ENCODE data around the gene RHOBTB3.

The RHOBTB3 gene

DNA sequence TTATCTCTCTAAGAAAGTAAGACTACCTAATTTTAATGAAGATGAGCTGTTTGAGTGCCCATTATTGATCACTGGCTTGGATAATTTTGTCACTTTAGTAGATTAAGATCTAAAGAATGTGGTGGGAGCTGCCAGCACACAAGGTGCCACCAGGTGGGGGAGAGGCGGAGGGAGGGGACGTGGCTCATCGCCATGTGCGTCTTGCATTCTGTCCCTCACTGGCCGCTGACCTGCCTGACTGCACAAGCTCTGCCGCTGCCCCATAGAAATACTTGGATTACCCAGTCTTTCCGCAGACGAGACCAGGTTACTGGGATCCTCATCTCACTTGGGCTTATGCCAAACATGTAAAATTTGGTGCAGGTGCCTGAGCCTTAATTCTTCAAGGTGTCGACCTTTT is 37.6 kb downstream of the RHOBTB3 start:
- no peak for DNase-seq
- Histone ChIP-seq H3K4me3 (ENCODE audit: control insufficient read depth in 1 of 7, extremely low read depth in 1 of 7, insufficient read depth in 4 of 7, low read depth in 2 of 7, low read length in 6 of 7) (no peak overlapping the region), H3K27me3 (replicated peaks in 2 of 5; ENCODE audit: control insufficient read depth in 4 of 5, insufficient read depth in 5 of 5, low read length in 4 of 5) (no peaks in the 10 kb centered on the region), H3K9me3 (ENCODE audit: control extremely low read depth in 1 of 5, control insufficient read depth in 4 of 5, insufficient read depth in 2 of 5, low read depth in 1 of 5, low read length in 4 of 5) (no peaks in the 10 kb centered on the region), H3K4me1 (ENCODE audit: control extremely low read depth in 1 of 4, control insufficient read depth in 4 of 4, insufficient read depth in 4 of 4, low read length in 3 of 4) (peaks cover 3 to 14% (median 11%) of the 10 kb centered on the region in 4 experiments), H3K36me3 (ENCODE audit: control insufficient read depth in 4 of 4, insufficient read depth in 4 of 4, low read length in 3 of 4) (peaks cover 0 to 21% (median 5%) of the 10 kb centered on the region in 4 experiments), H3K27ac (ENCODE audit: insufficient read depth in 1 of 2, low read depth in 1 of 2, low read length in 2 of 2, poor library complexity in 1 of 2, severe bottlenecking in 2 of 2) (no peak overlapping the region)
- ChIA-PET POLR2A (no interaction called here), CTCF (interaction anchor here (0.9 to 1.9 kb wide), 8 partner anchors 10 to 81 kb away, joined by 3 to 11 read pairs (median 4); no protein-coding TSS in a partner anchor)
- 98% methylated on average over 7 of the region's 9 CpGs for WGBS (ENCODE audit: insufficient coverage)

DNA sequence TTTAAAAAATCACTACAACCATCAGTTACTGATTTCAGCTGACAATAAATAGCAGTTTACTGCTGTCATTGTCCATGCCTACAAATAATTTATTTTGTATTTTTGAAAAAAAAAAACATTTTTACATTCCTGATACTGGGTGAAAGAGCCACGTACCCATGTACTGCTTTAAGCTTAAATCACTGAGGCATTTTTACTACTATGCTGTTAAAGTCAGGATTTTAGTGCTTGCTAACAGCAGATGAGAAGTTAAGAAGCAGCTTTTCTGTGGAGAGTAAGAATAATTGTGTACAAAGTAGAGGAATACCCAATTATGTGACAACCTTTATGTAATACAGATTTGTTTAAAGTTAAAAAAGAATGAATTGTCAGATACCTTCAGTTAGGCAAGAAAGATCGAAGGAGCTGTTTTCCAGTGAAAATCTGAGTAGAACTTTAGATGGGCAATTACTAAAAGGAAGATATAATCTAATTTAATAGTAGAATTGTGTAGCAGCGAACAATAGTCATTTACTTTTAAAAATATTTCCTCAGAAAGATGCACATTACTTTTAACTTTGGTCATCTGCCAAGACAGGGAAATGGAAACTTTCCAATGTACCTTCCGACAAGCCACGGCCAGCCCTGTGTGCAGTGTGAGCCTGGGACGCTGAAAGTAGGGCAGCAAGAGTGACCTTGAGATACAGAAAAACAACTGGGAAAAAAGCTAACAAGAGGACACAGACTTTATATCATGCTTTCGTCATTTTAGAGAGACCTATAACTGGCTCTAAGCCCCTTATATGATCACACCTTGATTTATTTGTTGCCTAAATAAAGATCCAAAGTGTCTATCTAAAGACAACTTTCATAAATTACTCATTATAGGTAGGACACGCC is 39.9 kb downstream of the RHOBTB3 start:
- Histone ChIP-seq H3K4me1 (ENCODE audit: control extremely low read depth in 1 of 4, control insufficient read depth in 4 of 4, insufficient read depth in 4 of 4, low read length in 3 of 4) (peaks cover 7 to 21% (median 14%) of the 10 kb centered on the region in 4 experiments), H3K4me3 (ENCODE audit: control insufficient read depth in 1 of 7, extremely low read depth in 1 of 7, insufficient read depth in 4 of 7, low read depth in 2 of 7, low read length in 6 of 7) (no peak overlapping the region), H3K27ac (ENCODE audit: insufficient read depth in 1 of 2, low read depth in 1 of 2, low read length in 2 of 2, poor library complexity in 1 of 2, severe bottlenecking in 2 of 2) (no peak overlapping the region), H3K9me3 (ENCODE audit: control extremely low read depth in 1 of 5, control insufficient read depth in 4 of 5, insufficient read depth in 2 of 5, low read depth in 1 of 5, low read length in 4 of 5) (no peaks in the 10 kb centered on the region), H3K36me3 (ENCODE audit: control insufficient read depth in 4 of 4, insufficient read depth in 4 of 4, low read length in 3 of 4) (peaks cover 0 to 21% (median 3%) of the 10 kb centered on the region in 4 experiments), H3K27me3 (replicated peaks in 2 of 5; ENCODE audit: control insufficient read depth in 4 of 5, insufficient read depth in 5 of 5, low read length in 4 of 5) (no peaks in the 10 kb centered on the region)
- CTCF ChIA-PET = interaction anchor here (1.0 to 2.5 kb wide), 13 partner anchors 8 to 126 kb away, joined by 3 to 11 read pairs (median 5); no protein-coding TSS in a partner anchor
- no peak for DNase-seq
- POLR2A ChIA-PET = interaction anchor here (0.6 kb wide), 1 partner anchor 10 kb away, joined by 3 read pairs; no protein-coding TSS in a partner anchor
- 96% methylated on average over 5 of the region's 8 CpGs for WGBS (ENCODE audit: insufficient coverage)

DNA sequence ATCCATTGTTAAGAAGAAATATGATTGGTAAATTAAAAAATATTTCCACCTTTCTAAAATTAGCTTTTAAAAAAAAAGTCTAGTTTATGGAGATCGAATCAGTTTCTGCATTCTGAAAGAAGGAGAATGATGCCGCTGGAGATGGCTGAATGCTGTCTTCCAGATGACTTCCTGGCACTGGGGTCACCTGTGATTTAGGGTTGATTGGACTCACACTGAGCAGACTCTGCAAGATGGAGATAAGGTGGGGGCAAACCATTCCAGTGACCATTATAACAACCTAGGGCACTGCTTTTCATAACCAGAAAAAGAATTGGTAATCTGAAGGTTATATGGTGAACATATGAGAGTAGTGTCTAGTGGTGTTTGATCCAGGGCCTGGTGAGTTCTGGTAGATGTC is 40.8 kb downstream of the RHOBTB3 start:
- Histone ChIP-seq H3K27ac (ENCODE audit: insufficient read depth in 1 of 2, low read depth in 1 of 2, low read length in 2 of 2, poor library complexity in 1 of 2, severe bottlenecking in 2 of 2) (no peak overlapping the region), H3K27me3 (replicated peaks in 2 of 5; ENCODE audit: control insufficient read depth in 4 of 5, insufficient read depth in 5 of 5, low read length in 4 of 5) (no peaks in the 10 kb centered on the region), H3K4me1 (ENCODE audit: control extremely low read depth in 1 of 4, control insufficient read depth in 4 of 4, insufficient read depth in 4 of 4, low read length in 3 of 4) (peaks cover 7 to 21% (median 14%) of the 10 kb centered on the region in 4 experiments), H3K36me3 (ENCODE audit: control insufficient read depth in 4 of 4, insufficient read depth in 4 of 4, low read length in 3 of 4) (peaks cover 0 to 21% (median 3%) of the 10 kb centered on the region in 4 experiments), H3K4me3 (ENCODE audit: control insufficient read depth in 1 of 7, extremely low read depth in 1 of 7, insufficient read depth in 4 of 7, low read depth in 2 of 7, low read length in 6 of 7) (no peak overlapping the region), H3K9me3 (ENCODE audit: control extremely low read depth in 1 of 5, control insufficient read depth in 4 of 5, insufficient read depth in 2 of 5, low read depth in 1 of 5, low read length in 4 of 5) (no peaks in the 10 kb centered on the region)
- WGBS (ENCODE audit: insufficient coverage) = no CpG with 5 or more reads among the region's 2 CpGs
- POLR2A ChIA-PET = interaction anchor here (0.6 kb wide), 1 partner anchor 9 kb away, joined by 3 read pairs; no protein-coding TSS in a partner anchor
- no peak for DNase-seq
- CTCF ChIA-PET = interaction anchor here (1.0 to 2.5 kb wide), 7 partner anchors 9 to 108 kb away, joined by 3 to 11 read pairs (median 6); no protein-coding TSS in a partner anchor

DNA sequence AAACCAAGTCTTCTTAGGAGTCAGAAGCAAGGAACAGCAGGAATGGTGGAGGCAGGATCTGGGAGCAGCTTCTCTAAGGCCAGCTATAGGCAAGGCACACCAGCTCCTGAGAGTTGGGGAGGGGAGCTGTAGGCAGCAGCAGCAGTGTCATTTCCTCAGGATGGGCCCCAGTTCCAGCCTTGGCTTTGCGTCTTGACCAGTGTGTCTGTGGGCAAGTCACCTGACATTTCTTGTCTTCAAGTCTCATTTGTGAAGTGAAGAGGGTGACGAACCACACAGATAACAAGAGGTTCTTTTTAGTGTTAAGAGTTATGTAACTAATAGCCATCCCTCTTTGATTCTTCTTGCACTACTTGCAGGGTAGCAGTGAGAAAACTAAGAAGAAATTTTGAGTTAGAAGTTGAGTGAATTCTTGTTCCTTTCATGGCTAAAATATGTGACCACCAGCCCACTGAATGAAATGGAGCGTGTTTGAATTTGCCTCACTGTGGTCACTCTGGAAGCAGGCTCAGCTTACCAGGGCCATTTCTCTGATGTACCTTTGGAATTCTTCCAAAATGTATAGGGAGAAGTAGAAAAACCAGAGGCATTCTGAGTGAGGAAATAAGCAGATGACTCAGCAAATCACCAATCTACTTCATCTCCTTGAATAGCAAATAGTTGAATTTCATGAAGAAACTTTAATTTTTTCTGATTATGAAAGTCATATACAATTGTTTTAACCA is 42.4 kb downstream of the RHOBTB3 start:
- 11% methylated on average over 1 of the region's 3 CpGs for WGBS (ENCODE audit: insufficient coverage)
- H3K27ac ChIP-seq (ENCODE audit: insufficient read depth in 1 of 2, low read depth in 1 of 2, low read length in 2 of 2, poor library complexity in 1 of 2, severe bottlenecking in 2 of 2) = peak overlapping the region; percentile 7 to 50
- no peaks in the 10 kb centered on the region for H3K27me3 ChIP-seq (replicated peaks in 2 of 5; ENCODE audit: control insufficient read depth in 4 of 5, insufficient read depth in 5 of 5, low read length in 4 of 5)
- DNase-seq = peak; percentile 48 to 79 (median 72)
- peak overlapping the region in 3 of 7 experiments; percentile 3 to 42 (median 5) for H3K4me3 ChIP-seq (ENCODE audit: control insufficient read depth in 1 of 7, extremely low read depth in 1 of 7, insufficient read depth in 4 of 7, low read depth in 2 of 7, low read length in 6 of 7)
- H3K9me3 ChIP-seq (ENCODE audit: control extremely low read depth in 1 of 5, control insufficient read depth in 4 of 5, insufficient read depth in 2 of 5, low read depth in 1 of 5, low read length in 4 of 5) = no peaks in the 10 kb centered on the region
- peaks cover 0 to 17% (median 3%) of the 10 kb centered on the region in 4 experiments for H3K36me3 ChIP-seq (ENCODE audit: control insufficient read depth in 4 of 4, insufficient read depth in 4 of 4, low read length in 3 of 4)
- peaks cover 7 to 21% (median 14%) of the 10 kb centered on the region in 4 experiments for H3K4me1 ChIP-seq (ENCODE audit: control extremely low read depth in 1 of 4, control insufficient read depth in 4 of 4, insufficient read depth in 4 of 4, low read length in 3 of 4)
- CTCF ChIA-PET = interaction anchor here (0.5 to 1.0 kb wide), 4 partner anchors 12 to 109 kb away, joined by 3 read pairs; no protein-coding TSS in a partner anchor
- POLR2A ChIA-PET = interaction anchor here (0.6 kb wide), 1 partner anchor 84 kb away, joined by 4 read pairs; no protein-coding TSS in a partner anchor

DNA sequence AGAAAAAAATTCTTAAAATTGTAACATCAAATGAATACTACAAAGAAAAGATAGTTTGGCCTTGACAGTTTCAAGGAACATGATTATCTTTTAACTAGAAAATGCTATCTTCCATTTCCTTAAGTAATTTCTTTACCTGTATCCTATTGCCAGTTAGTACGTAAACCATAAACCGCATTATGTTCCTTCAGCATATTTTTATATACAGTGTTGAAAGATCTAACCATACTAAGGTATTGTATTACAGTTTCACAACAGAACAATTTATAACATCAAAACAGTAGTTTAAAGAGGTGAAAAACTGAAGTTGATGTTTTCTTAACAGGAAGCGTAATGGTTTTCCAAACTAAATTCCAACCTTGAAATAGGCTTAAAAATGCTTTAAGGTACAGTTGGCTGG is 46.3 kb downstream of the RHOBTB3 start:
- no peak overlapping the region for H3K27ac ChIP-seq (ENCODE audit: insufficient read depth in 1 of 2, low read depth in 1 of 2, low read length in 2 of 2, poor library complexity in 1 of 2, severe bottlenecking in 2 of 2)
- H3K27me3 ChIP-seq (replicated peaks in 2 of 5; ENCODE audit: control insufficient read depth in 4 of 5, insufficient read depth in 5 of 5, low read length in 4 of 5) = no peaks in the 10 kb centered on the region
- 100% methylated on average over 1 of the region's 3 CpGs for WGBS (ENCODE audit: insufficient coverage)
- peaks cover 0 to 4% (median 1%) of the 10 kb centered on the region in 4 experiments for H3K36me3 ChIP-seq (ENCODE audit: control insufficient read depth in 4 of 4, insufficient read depth in 4 of 4, low read length in 3 of 4)
- H3K4me3 ChIP-seq (ENCODE audit: control insufficient read depth in 1 of 7, extremely low read depth in 1 of 7, insufficient read depth in 4 of 7, low read depth in 2 of 7, low read length in 6 of 7) = no peak overlapping the region
- H3K9me3 ChIP-seq (ENCODE audit: control extremely low read depth in 1 of 5, control insufficient read depth in 4 of 5, insufficient read depth in 2 of 5, low read depth in 1 of 5, low read length in 4 of 5) = no peaks in the 10 kb centered on the region
- POLR2A ChIA-PET = no interaction called here
- H3K4me1 ChIP-seq (ENCODE audit: control extremely low read depth in 1 of 4, control insufficient read depth in 4 of 4, insufficient read depth in 4 of 4, low read length in 3 of 4) = peaks cover 16 to 48% (median 39%) of the 10 kb centered on the region in 4 experiments
- DNase-seq = no peak
- CTCF ChIA-PET = interaction anchor here (0.7 to 0.8 kb wide), 2 partner anchors 105 to 132 kb away, joined by 3 read pairs; no protein-coding TSS in a partner anchor

DNA sequence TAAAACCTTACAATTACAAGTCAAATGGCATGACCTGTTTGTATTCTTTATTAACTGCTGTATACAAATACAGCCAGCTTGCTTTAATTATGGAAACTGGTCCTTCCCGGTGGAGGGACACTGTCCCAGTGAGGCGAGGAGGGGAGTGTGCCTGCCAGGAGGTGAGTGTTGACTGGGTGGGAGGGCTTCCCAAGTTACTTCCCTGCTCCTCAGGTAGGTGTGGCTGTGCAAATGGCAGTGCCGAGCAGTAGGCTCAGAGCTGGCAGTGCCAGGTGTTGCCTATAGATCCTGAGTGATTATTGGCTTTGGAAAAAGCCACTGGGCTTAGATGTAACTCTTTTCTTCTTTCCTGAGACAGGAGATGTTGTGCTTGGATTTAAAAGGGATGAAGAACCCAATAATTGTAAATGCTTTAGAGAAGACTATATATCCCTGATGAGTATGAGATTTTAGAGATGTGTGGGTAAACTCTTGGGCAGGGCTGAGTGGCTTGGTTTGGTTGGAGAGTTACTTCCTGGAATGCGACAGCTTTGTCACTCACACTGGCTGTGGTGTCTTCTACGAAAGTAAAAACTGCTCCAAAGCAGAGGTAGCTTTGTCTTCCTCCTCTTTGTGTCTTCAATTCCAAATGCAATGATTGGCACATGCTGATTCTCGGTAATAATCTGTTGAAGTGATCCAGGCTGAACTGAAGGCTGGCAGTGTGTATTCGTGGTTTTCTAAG is 47.7 kb downstream of the RHOBTB3 start:
- WGBS (ENCODE audit: insufficient coverage) = 56% methylated on average over 5 of the region's 7 CpGs
- DNase-seq = peak in 2 of 3 donors; percentile 40 to 57
- peak overlapping the region in 1 of 2 experiments; percentile 21 for H3K27ac ChIP-seq (ENCODE audit: insufficient read depth in 1 of 2, low read depth in 1 of 2, low read length in 2 of 2, poor library complexity in 1 of 2, severe bottlenecking in 2 of 2)
- H3K9me3 ChIP-seq (ENCODE audit: control extremely low read depth in 1 of 5, control insufficient read depth in 4 of 5, insufficient read depth in 2 of 5, low read depth in 1 of 5, low read length in 4 of 5) = no peaks in the 10 kb centered on the region
- CTCF ChIA-PET = interaction anchor here (0.7 to 15.8 kb wide), 15 partner anchors 9 to 136 kb away, joined by 3 to 430 read pairs (median 5); partner anchors contain the start of genes GLRX, RFESD and RHOBTB3
- POLR2A ChIA-PET = no interaction called here
- peaks cover 0 to 6% (median 2%) of the 10 kb centered on the region in 4 experiments for H3K36me3 ChIP-seq (ENCODE audit: control insufficient read depth in 4 of 4, insufficient read depth in 4 of 4, low read length in 3 of 4)
- H3K27me3 ChIP-seq (replicated peaks in 2 of 5; ENCODE audit: control insufficient read depth in 4 of 5, insufficient read depth in 5 of 5, low read length in 4 of 5) = no peaks in the 10 kb centered on the region
- peak overlapping the region in 2 of 7 experiments; percentile 19 to 52 for H3K4me3 ChIP-seq (ENCODE audit: control insufficient read depth in 1 of 7, extremely low read depth in 1 of 7, insufficient read depth in 4 of 7, low read depth in 2 of 7, low read length in 6 of 7)
- H3K4me1 ChIP-seq (ENCODE audit: control extremely low read depth in 1 of 4, control insufficient read depth in 4 of 4, insufficient read depth in 4 of 4, low read length in 3 of 4) = peaks cover 12 to 34% (median 27%) of the 10 kb centered on the region in 4 experiments

Data from common myeloid progenitor, CD34-positive (primary cell).